Body of pancreas (tissue), 4 donors: ENCODE results near the gene SCAMP4.

ENCODE experiments used
- CTCF ChIP-seq, 7 experiments: fragments of 450-650 bp in 4 of 7; fragments of 200-600 bp in 3 of 7; sonication (generic) in 3 of 7; IDR thresholded peaks; one replicate each; pipeline ENCODE4 v1.5.1; 2016 to 2019; ENCODE audit warnings: antibody characterized with exemption in 7 of 7
- POLR2A ChIP-seq, 3 donors: fragments of 450-650 bp; IDR thresholded peaks; one replicate each; pipeline ENCODE4 v1.6.1; 2016; ENCODE audit warnings: antibody characterized with exemption in 3 of 3, mild to moderate bottlenecking in 2 of 3

GRCh38 chr19:1935484-1936208 lies 30.4 kb downstream of the SCAMP4 start:
- TF ChIP-seq CTCF (IDR thresholded peaks at IDR 0.05) (no peak), POLR2A (IDR thresholded peaks at IDR 0.05) (no peak)
